Epithelial cell of prostate (primary cell): ENCODE data around the gene RASEF.

Experiments
- DNase-seq: peaks from one replicate; pipeline ENCODE4 v3.0.0-alpha.2; 2011; ENCODE audit warnings: low read depth, low spot score
- H3K27ac ChIP-seq: fragments of 450-650 bp; 2 replicates; pipeline ENCODE4 v1.5.1; 2017; ENCODE audit warnings: mild to moderate bottlenecking

The RASEF gene

GRCh38 chr9:83020327-83020726, 42.6 kb downstream of the RASEF start:
- no peak for DNase-seq
- H3K27ac ChIP-seq, result no peak overlapping the region

GRCh38 chr9:83019246-83019645, 43.7 kb downstream of the RASEF start:
- no peak overlapping the region for H3K27ac ChIP-seq
- no peak for DNase-seq

GRCh38 chr9:83015897-83016296, 47.0 kb downstream of the RASEF start:
- H3K27ac ChIP-seq, result no peak overlapping the region
- no peak for DNase-seq

- no peak overlapping the region for H3K27ac ChIP-seq
- no peak for DNase-seq
Measured at GRCh38 chr9:83013867-83014605, 48.9 kb downstream of the RASEF start.

- DNase-seq, result no peak
- H3K27ac ChIP-seq, result peak overlapping the region; percentile 30
Measured at GRCh38 chr9:83012922-83013838, 49.8 kb downstream of the RASEF start.

- DNase-seq, result no peak
- H3K27ac ChIP-seq, result peak overlapping the region; percentile 30
Measured at GRCh38 chr9:83012168-83012921, 50.6 kb downstream of the RASEF start.

GRCh38 chr9:83011611-83012010, 51.3 kb downstream of the RASEF start:
- no peak overlapping the region for H3K27ac ChIP-seq
- no peak for DNase-seq

GRCh38 chr9:83007521-83008300, 55.2 kb downstream of the RASEF start:
- DNase-seq, result no peak
- H3K27ac ChIP-seq, result no peak overlapping the region

- no peak for DNase-seq
- H3K27ac ChIP-seq, result no peak overlapping the region
Measured at GRCh38 chr9:83006378-83006777, 56.6 kb downstream of the RASEF start.

GRCh38 chr9:83005963-83006362, 57.0 kb downstream of the RASEF start:
- no peak for DNase-seq
- H3K27ac ChIP-seq, result no peak overlapping the region

GRCh38 chr9:83005361-83005760, 57.6 kb downstream of the RASEF start:
- DNase-seq, result no peak
- no peak overlapping the region for H3K27ac ChIP-seq

- DNase-seq, result no peak
- H3K27ac ChIP-seq, result no peak overlapping the region
Measured at GRCh38 chr9:83002329-83002728, 60.6 kb downstream of the RASEF start.

- H3K27ac ChIP-seq, result no peak overlapping the region
- no peak for DNase-seq
Measured at GRCh38 chr9:83000765-83001164, 62.2 kb downstream of the RASEF start.

- no peak for DNase-seq
- H3K27ac ChIP-seq, result no peak overlapping the region
Measured at GRCh38 chr9:82998409-82998808, 64.5 kb downstream of the RASEF start.

GRCh38 chr9:82997476-82998140, 65.3 kb downstream of the RASEF start:
- no peak overlapping the region for H3K27ac ChIP-seq
- no peak for DNase-seq

- DNase-seq, result no peak
- no peak overlapping the region for H3K27ac ChIP-seq
Measured at GRCh38 chr9:82996941-82997340, 66.0 kb downstream of the RASEF start.

- peak overlapping the region; percentile 25 for H3K27ac ChIP-seq
- no peak for DNase-seq
Measured at GRCh38 chr9:82993856-82994605, 68.9 kb downstream of the RASEF start.

- DNase-seq, result no peak
Measured at GRCh38 chr9:82991671-82992070, 71.3 kb downstream of the RASEF start.

GRCh38 chr9:82989929-82990328, 73.0 kb downstream of the RASEF start:
- no peak overlapping the region for H3K27ac ChIP-seq
- no peak for DNase-seq

More at GRCh38 chr9:82991671-82992070, 71.3 kb downstream of the RASEF start:
- no peak overlapping the region for H3K27ac ChIP-seq
